Measurements from ENCODE around the gene SCYL2. TPM values are rescaled to one million over a fixed set of nuclear protein-coding genes. Genes with fewer than 3 reads are reported as not detected.

SCYL2 gene
- total RNA-seq, 1 donor: 76.0 TPM

DNA sequence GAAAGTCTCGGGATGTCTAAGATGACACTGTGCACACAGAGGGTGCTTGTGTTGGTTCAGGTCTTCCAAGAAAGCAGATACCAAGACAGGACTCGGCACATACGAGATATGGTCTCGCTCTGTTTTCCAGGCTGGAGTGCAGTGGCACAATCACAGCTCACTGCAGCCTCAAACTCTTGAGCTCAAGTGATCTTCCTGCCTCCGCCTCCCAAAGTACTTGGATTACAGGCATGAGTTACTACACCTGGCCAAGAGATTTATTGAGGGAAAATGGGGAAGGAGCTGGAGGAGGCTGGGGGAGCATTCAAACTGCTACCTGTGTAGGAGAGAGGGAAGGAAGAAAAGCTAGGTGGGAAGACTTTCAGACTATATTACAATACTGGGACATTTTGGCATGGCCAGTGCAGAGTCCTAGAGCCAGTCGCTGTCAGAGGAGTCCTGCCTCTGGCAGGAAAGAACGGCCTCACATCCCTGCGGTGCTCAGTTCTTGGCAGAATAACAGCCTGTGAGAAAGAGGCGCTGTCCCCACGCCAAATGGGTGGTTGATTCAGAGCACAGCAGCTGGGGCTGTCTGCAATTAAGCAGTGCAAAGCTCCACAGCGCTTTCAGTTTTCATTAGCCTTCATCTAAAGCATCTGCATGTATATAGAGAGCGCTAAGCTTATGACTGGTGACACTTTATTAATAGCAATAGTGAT, 108.2 kb downstream of the SCYL2 start:
- no peak overlapping the region for H3K4me3 ChIP-seq (ENCODE audit: low read depth, low read length)
- TF ChIP-seq, protein P1, sequence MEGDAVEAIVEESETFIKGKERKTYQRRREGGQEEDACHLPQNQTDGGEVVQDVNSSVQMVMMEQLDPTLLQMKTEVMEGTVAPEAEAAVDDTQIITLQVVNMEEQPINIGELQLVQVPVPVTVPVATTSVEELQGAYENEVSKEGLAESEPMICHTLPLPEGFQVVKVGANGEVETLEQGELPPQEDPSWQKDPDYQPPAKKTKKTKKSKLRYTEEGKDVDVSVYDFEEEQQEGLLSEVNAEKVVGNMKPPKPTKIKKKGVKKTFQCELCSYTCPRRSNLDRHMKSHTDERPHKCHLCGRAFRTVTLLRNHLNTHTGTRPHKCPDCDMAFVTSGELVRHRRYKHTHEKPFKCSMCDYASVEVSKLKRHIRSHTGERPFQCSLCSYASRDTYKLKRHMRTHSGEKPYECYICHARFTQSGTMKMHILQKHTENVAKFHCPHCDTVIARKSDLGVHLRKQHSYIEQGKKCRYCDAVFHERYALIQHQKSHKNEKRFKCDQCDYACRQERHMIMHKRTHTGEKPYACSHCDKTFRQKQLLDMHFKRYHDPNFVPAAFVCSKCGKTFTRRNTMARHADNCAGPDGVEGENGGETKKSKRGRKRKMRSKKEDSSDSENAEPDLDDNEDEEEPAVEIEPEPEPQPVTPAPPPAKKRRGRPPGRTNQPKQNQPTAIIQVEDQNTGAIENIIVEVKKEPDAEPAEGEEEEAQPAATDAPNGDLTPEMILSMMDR (IDR thresholded peaks at IDR 0.05; ENCODE audit: insufficient read depth, low read depth, low read length): no peak
- peak; percentile 21 for DNase-seq (ENCODE audit: low read depth)

DNA sequence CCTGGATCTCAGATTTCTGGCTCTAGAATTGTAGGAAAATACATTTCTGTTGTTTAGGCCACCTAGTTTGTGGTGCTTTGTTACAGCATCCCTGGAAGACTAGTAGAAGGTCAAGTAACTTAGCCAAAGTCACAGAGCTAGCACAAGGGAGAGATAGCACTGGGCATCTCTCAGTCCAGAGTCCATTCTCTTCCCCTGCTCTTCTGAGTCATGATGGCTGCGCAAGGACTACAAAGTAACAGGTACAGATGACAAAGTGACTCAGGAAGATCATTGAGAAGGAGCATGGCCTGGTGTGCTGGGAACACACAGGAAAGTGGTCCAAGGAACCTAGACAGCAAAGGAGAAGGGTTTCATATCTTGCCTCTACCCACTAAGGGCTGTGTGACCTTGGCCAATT, 109.2 kb downstream of the SCYL2 start:
- no peak for DNase-seq (ENCODE audit: low read depth)
- H3K4me3 ChIP-seq (ENCODE audit: low read depth, low read length): no peak overlapping the region
- TF ChIP-seq, protein P1 (IDR thresholded peaks at IDR 0.05; ENCODE audit: insufficient read depth, low read depth, low read length): no peak

DNA sequence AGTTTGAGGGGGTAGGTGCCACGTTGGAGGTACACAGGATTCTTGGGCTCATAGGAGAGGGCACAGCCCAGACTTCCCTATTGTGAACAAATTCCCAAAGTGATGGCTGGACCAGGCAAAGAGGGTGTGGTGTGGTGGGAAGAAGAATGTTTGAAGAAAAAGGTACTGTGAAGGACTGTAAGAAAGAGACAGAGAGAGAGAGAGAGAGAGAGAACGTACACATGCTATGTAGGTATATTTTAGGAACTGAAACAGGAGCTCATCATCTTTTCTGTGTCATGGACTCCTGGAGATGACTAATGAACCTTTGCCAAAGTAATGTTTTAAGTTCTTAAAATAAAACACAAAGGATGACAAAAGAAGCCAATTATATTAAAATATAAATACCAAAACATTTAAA, 114.4 kb downstream of the SCYL2 start:
- TF ChIP-seq, protein P1 (IDR thresholded peaks at IDR 0.05; ENCODE audit: insufficient read depth, low read depth, low read length): no peak
- H3K4me3 ChIP-seq (ENCODE audit: low read depth, low read length): no peak overlapping the region
- DNase-seq (ENCODE audit: low read depth): no peak

- DNase-seq (ENCODE audit: low read depth): peak; percentile 2
- TF ChIP-seq, protein P1 (IDR thresholded peaks at IDR 0.05; ENCODE audit: insufficient read depth, low read depth, low read length): no peak
Measured at GRCh38 chr12:100382338-100382737, 115.4 kb downstream of the SCYL2 start.

DNA sequence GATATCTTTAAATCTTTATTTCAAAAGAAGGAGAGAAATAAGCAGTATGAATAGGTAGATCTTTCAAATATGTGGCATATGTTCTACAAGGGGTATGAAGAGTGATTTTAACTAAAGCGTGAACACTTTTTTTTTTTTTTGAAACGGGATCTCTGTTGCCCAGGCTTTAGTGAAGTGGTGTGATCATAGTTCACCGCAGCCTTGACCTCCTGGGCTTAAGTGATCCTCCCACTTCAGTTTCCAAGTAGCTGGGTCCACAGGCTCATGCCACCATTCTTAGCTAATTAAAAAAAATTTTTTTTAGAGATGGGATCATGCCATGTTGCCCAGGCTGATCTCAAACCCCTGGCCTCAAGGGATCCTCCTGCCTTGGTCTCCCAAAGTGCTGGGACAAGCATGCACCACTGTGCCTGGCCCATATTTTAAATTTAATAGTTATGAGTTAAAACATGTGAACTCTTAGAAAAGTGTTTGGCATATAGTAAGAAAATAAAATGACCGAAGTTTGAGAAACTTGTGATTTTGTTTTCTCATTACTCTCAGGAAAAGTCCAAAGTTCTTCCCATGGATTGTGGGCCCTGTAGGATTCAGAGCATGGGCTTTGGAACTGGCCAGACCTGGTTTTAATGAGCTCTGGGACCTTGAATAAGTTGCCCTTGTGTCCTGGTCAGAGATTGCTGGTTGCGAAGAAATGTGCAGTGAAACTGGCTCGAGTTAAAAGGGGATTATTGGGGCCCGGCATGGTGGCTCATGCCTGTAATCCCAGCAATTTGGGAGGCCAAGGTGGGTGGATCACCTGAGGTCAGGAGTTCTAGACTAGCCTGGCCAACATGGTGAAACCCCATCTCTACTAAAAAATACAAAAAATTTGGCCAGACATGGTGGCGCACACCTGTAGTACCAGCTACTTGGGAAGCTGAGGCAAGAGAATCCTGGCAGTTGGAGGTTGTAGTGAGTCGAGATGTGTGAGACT, 116.9 kb downstream of the SCYL2 start:
- TF ChIP-seq, protein P1 (IDR thresholded peaks at IDR 0.05; ENCODE audit: insufficient read depth, low read depth, low read length): no peak
- no peak overlapping the region for H3K4me3 ChIP-seq (ENCODE audit: low read depth, low read length)
- DNase-seq (ENCODE audit: low read depth): no peak

More at GRCh38 chr12:100382338-100382737, 115.4 kb downstream of the SCYL2 start:
- no peak overlapping the region for H3K4me3 ChIP-seq (ENCODE audit: low read depth, low read length)

GRCh38 chr12:100384559-100384935, 117.6 kb downstream of the SCYL2 start:
- DNase-seq (ENCODE audit: low read depth): no peak
- TF ChIP-seq, protein P1 (IDR thresholded peaks at IDR 0.05; ENCODE audit: insufficient read depth, low read depth, low read length): no peak
- no peak overlapping the region for H3K4me3 ChIP-seq (ENCODE audit: low read depth, low read length)
